ENCODE measurements around the gene TBC1D8.
A peak's percentile ranks its signal among the peaks of the same experiment; 100 is the strongest.

TBC1D8 gene

GRCh38 chr2:101037161-101037755 is 113.9 kb downstream of the TBC1D8 start:
- Histone ChIP-seq H3K9ac (ENCODE audit: insufficient read length, low read depth) (no peak overlapping the region), H3K36me3 (ENCODE audit: insufficient read depth, insufficient read length, low read length) (peaks cover 37% of the 10 kb centered on the region)

GRCh38 chr2:101036562-101036961 is 114.6 kb downstream of the TBC1D8 start:
- Histone ChIP-seq H3K36me3 (ENCODE audit: insufficient read depth, insufficient read length, low read length) (peaks cover 37% of the 10 kb centered on the region), H3K9ac (ENCODE audit: insufficient read length, low read depth) (no peak overlapping the region), H3K9me3 (ENCODE audit: insufficient read depth, low read length) (no peaks in the 10 kb centered on the region), H3K4me1 (ENCODE audit: insufficient read depth, insufficient read length) (no peaks in the 10 kb centered on the region), H3K4me3 (ENCODE audit: insufficient read length, low read depth) (no peak overlapping the region), H3K27me3 (ENCODE audit: insufficient read depth, insufficient read length) (no peaks in the 10 kb centered on the region)
- no peak for TF ChIP-seq ZNF274 (IDR thresholded peaks at IDR 0.05; ENCODE audit: low read depth, low read length)
- TF ChIP-seq YY1 (IDR thresholded peaks at IDR 0.05; ENCODE audit: insufficient read depth, insufficient read length): no peak
- no peak for TF ChIP-seq SUZ12 (IDR thresholded peaks at IDR 0.05; ENCODE audit: extremely low read depth, insufficient read depth, insufficient read length)
- no peak for DNase-seq (ENCODE audit: low read depth, low spot score)

More at GRCh38 chr2:101037161-101037755, 113.9 kb downstream of the TBC1D8 start:
- H3K4me3 ChIP-seq (ENCODE audit: insufficient read length, low read depth): no peak overlapping the region
- no peaks in the 10 kb centered on the region for H3K9me3 ChIP-seq (ENCODE audit: insufficient read depth, low read length)
- no peak for TF ChIP-seq YY1 (IDR thresholded peaks at IDR 0.05; ENCODE audit: insufficient read depth, insufficient read length)
- no peak for TF ChIP-seq SUZ12 (IDR thresholded peaks at IDR 0.05; ENCODE audit: extremely low read depth, insufficient read depth, insufficient read length)
- no peak for TF ChIP-seq ZNF274 (IDR thresholded peaks at IDR 0.05; ENCODE audit: low read depth, low read length)
- no peaks in the 10 kb centered on the region for H3K27me3 ChIP-seq (ENCODE audit: insufficient read depth, insufficient read length)
- no peaks in the 10 kb centered on the region for H3K4me1 ChIP-seq (ENCODE audit: insufficient read depth, insufficient read length)
- no peak for DNase-seq (ENCODE audit: low read depth, low spot score)

- no peak overlapping the region for H3K9ac ChIP-seq (ENCODE audit: insufficient read length, low read depth)
- peaks cover 35% of the 10 kb centered on the region for H3K36me3 ChIP-seq (ENCODE audit: insufficient read depth, insufficient read length, low read length)
- no peaks in the 10 kb centered on the region for H3K27me3 ChIP-seq (ENCODE audit: insufficient read depth, insufficient read length)
- TF ChIP-seq SUZ12 (IDR thresholded peaks at IDR 0.05; ENCODE audit: extremely low read depth, insufficient read depth, insufficient read length) (no peak), YY1 (IDR thresholded peaks at IDR 0.05; ENCODE audit: insufficient read depth, insufficient read length) (no peak), ZNF274 (IDR thresholded peaks at IDR 0.05; ENCODE audit: low read depth, low read length) (no peak)
- H3K4me3 ChIP-seq (ENCODE audit: insufficient read length, low read depth): no peak overlapping the region
- DNase-seq (ENCODE audit: low read depth, low spot score): no peak
- no peaks in the 10 kb centered on the region for H3K4me1 ChIP-seq (ENCODE audit: insufficient read depth, insufficient read length)
- H3K9me3 ChIP-seq (ENCODE audit: insufficient read depth, low read length): peaks cover 17% of the 10 kb centered on the region; the same call in 1 of the 2 replicates
Observed at GRCh38 chr2:101032084-101032776, 119.0 kb downstream of the TBC1D8 start.

- peaks cover 37% of the 10 kb centered on the region for H3K36me3 ChIP-seq (ENCODE audit: insufficient read depth, insufficient read length, low read length)
- no peak for TF ChIP-seq YY1 (IDR thresholded peaks at IDR 0.05; ENCODE audit: insufficient read depth, insufficient read length)
- TF ChIP-seq ZNF274 (IDR thresholded peaks at IDR 0.05; ENCODE audit: low read depth, low read length): no peak
- no peak for TF ChIP-seq SUZ12 (IDR thresholded peaks at IDR 0.05; ENCODE audit: extremely low read depth, insufficient read depth, insufficient read length)
Observed at GRCh38 chr2:101030866-101031554, 120.2 kb downstream of the TBC1D8 start.

GRCh38 chr2:101027852-101028251 is 123.3 kb downstream of the TBC1D8 start:
- Histone ChIP-seq H3K27me3 (ENCODE audit: insufficient read depth, insufficient read length) (no peaks in the 10 kb centered on the region), H3K9ac (ENCODE audit: insufficient read length, low read depth) (no peak overlapping the region), H3K9me3 (ENCODE audit: insufficient read depth, low read length) (peaks cover 17% of the 10 kb centered on the region; the same call in 1 of the 2 replicates), H3K4me1 (ENCODE audit: insufficient read depth, insufficient read length) (peaks cover 4% of the 10 kb centered on the region), H3K36me3 (ENCODE audit: insufficient read depth, insufficient read length, low read length) (peaks cover 17% of the 10 kb centered on the region), H3K4me3 (ENCODE audit: insufficient read length, low read depth) (no peak overlapping the region)
- DNase-seq (ENCODE audit: low read depth, low spot score): no peak
- TF ChIP-seq YY1 (IDR thresholded peaks at IDR 0.05; ENCODE audit: insufficient read depth, insufficient read length): no peak
- TF ChIP-seq ZNF274 (IDR thresholded peaks at IDR 0.05; ENCODE audit: low read depth, low read length): no peak
- no peak for TF ChIP-seq SUZ12 (IDR thresholded peaks at IDR 0.05; ENCODE audit: extremely low read depth, insufficient read depth, insufficient read length)

More at GRCh38 chr2:101030866-101031554, 120.2 kb downstream of the TBC1D8 start:
- Histone ChIP-seq H3K9ac (ENCODE audit: insufficient read length, low read depth) (no peak overlapping the region), H3K4me3 (ENCODE audit: insufficient read length, low read depth) (no peak overlapping the region), H3K9me3 (ENCODE audit: insufficient read depth, low read length) (peaks cover 17% of the 10 kb centered on the region; the same call in 1 of the 2 replicates), H3K27me3 (ENCODE audit: insufficient read depth, insufficient read length) (no peaks in the 10 kb centered on the region), H3K4me1 (ENCODE audit: insufficient read depth, insufficient read length) (peaks cover 4% of the 10 kb centered on the region)
- DNase-seq (ENCODE audit: low read depth, low spot score): no peak

- H3K36me3 ChIP-seq (ENCODE audit: insufficient read depth, insufficient read length, low read length): peaks cover 20% of the 10 kb centered on the region
- no peaks in the 10 kb centered on the region for H3K27me3 ChIP-seq (ENCODE audit: insufficient read depth, insufficient read length)
- DNase-seq (ENCODE audit: low read depth, low spot score): no peak
- H3K4me1 ChIP-seq (ENCODE audit: insufficient read depth, insufficient read length): peaks cover 4% of the 10 kb centered on the region
- peak overlapping the region; percentile 42 for H3K9ac ChIP-seq (ENCODE audit: insufficient read length, low read depth)
- H3K4me3 ChIP-seq (ENCODE audit: insufficient read length, low read depth): no peak overlapping the region
- peaks cover 17% of the 10 kb centered on the region; the same call in 1 of the 2 replicates for H3K9me3 ChIP-seq (ENCODE audit: insufficient read depth, low read length)
- TF ChIP-seq YY1 (IDR thresholded peaks at IDR 0.05; ENCODE audit: insufficient read depth, insufficient read length): no peak
- TF ChIP-seq ZNF274 (IDR thresholded peaks at IDR 0.05; ENCODE audit: low read depth, low read length): no peak
- no peak for TF ChIP-seq SUZ12 (IDR thresholded peaks at IDR 0.05; ENCODE audit: extremely low read depth, insufficient read depth, insufficient read length)
Observed at GRCh38 chr2:101026923-101027469, 124.2 kb downstream of the TBC1D8 start.

Data from NT2/D1 (cell line).